ENCODE results near the gene MAT2A.
A peak's percentile ranks its signal among the peaks of the same experiment; 100 is the strongest.
"Not testable (repeated sequence)": the region's sequence is repeated elsewhere in the genome, so short reads cannot be mapped to it uniquely, and the experiment has no call there.

Gene MAT2A

DNA sequence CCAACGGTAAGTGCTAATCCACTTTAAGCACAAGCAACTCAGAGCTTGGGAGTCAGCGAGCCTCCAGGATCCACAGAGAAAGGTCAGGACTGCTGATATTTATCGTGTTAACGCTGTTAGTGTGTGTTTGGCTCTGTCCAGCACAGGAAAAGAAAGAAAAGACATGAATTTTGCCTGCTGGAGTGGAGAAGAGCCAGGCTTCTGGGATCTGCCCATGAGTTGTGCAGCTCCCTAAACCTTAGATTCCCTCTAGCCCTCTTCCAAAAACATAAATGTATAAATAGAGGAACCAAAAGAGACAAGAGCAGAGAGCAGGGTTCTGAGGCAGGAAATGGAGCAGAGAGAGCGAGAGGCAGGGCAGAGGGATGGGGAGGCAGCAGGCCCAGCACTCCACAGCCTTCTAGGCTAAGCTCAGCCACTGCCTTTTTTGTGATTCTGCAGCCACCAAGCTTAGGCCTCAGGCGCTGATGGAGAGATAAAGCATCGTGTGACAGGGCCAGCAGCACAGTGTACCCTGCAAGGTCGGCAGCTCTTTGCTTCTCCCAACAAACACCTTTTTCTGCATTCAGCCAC, 14.5 kb upstream of the MAT2A start:
- no peak for DNase-seq

DNA sequence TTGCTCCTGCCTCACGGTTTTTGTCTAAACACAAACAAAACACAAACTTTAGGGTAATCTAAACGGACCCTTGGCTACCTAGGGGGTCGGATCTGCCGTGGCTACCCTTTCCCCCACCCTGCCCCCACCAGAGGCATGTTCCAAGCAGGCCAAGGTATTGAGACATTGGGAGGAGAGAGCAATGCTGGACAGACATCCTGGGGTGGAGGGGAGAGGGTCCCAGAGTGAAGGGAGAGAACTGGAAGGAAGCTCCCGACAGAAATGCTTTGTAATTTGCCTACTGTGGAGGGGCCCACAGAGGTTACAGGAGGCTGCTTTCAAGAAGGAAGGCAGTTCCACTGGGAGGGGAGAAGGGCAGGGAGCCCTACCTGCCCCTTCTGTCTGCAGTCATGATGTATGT, 13.9 kb upstream of the MAT2A start:
- DNase-seq: no peak

DNA sequence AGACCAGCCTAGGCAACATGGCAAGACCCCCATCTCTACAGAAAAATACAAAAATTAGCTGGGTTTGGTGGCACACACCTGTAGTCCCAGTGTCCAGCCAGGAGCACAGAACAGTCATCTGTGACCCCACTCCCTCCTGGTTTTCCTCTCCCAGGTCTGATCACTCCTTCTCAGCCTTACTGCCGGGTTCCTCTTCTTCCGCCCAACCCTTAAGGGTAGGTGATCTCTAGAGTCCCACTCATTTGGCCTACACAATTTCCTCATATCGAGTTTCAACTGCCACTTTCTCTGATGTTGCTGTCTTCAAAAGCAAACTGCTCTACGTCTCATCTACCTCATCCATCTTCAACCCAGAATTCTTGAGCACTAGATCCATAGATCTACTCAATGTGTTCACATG, 13.4 kb upstream of the MAT2A start:
- no peak for DNase-seq

DNA sequence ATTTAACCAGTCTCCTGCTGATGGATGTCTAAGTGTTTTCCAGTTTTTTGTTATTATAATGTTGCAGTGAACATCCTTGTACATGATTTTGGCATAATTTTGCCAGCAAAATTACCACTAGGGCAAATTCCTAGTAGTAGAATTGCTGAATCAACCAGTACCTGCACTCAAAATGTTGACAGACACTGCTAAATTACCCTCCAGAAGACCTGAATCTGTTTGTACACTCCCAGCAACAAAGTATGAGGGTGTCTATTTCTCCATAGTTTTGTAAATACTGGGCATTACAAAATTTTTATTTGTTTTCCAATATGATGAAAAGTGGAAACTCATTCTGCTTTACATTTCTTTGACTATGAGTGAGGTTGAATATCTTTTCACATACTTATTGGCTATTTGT, 11.2 kb upstream of the MAT2A start:
- no peak for DNase-seq

- no peak for DNase-seq
Measured at GRCh38 chr2:85528355-85528754, 10.6 kb upstream of the MAT2A start.

DNA sequence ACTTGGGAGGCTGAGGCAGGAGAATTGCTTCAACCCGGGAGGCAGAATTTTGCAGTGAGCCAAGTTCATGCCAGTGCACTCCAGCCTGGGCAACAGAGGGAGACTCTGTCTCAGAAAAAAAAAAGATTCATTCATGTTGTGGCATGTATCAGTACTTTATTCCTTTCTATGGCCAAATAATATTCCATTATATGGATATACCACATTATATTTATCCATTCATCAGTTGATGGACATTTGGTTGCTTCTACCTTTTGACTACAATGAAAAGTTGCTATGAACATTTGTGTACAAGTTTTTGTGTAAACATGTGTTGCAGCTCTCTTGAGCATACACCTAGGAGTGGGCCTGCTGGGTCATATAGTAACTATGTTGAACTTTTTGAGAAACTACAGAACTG, 9.2 kb upstream of the MAT2A start:
- no peak for DNase-seq

DNA sequence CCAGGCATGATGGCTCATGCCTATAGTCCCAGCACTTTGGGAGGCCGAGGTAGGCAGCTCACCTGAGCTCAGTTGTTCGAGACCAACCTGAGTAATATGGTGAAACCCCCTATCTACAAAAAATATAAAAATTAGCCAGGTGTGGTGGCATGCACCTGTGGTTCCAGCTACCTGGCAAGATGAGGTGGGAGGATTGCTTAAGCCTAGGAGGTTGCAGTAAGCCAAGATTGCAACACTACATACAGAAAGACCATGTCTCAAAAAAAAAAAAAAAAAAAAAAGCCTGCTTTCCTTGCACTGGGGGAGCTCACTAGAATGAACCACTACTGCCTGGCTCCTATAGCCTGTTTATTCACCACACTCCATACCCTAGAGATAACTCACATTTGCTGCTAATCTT, 7.4 kb upstream of the MAT2A start:
- no peak for DNase-seq

DNA sequence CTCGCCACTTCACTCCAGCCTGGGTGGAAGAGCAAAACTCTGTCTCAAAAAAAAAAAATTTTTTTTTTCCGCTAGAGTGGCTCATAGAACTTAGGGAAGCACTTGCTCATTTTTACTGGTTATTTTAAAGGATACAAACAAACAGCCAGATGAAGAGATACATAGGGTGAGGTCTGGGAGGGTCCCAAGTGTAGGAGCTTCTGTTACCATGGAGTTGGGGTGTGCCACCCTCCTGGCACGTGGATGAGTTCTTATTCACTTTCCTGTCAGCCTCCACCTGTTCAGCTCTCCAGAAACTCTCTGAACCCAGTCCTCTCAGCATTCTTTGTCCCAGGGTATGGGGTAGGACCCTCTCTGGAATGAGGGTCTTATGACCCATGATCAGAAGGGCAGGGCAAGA, 4.9 kb upstream of the MAT2A start:
- no peak for DNase-seq

DNA sequence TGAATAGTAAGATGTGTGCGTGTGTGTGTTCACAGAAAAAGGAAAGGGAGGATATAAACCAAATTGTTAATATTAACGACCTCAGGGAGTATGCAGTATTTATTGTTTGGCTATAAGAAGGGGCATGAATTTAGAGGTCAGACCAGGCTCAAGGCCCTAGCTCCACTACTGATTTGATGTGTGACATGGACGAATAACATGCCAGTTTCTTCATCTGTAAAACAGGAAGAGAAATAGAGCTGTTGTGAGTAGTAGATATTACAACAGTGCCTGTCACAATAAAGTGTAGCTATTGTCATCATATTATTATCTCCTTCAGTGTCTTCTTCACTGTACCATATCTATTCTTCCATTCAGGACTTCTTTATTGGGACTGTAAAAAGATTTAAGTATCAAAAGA, 4.1 kb upstream of the MAT2A start:
- DNase-seq: no peak

GRCh38 chr2:85536479-85536878, 2.5 kb upstream of the MAT2A start:
- no peak for DNase-seq

- peak; percentile 84 for DNase-seq
Measured at GRCh38 chr2:85537600-85538506, 1.1 kb upstream of the MAT2A start.

DNA sequence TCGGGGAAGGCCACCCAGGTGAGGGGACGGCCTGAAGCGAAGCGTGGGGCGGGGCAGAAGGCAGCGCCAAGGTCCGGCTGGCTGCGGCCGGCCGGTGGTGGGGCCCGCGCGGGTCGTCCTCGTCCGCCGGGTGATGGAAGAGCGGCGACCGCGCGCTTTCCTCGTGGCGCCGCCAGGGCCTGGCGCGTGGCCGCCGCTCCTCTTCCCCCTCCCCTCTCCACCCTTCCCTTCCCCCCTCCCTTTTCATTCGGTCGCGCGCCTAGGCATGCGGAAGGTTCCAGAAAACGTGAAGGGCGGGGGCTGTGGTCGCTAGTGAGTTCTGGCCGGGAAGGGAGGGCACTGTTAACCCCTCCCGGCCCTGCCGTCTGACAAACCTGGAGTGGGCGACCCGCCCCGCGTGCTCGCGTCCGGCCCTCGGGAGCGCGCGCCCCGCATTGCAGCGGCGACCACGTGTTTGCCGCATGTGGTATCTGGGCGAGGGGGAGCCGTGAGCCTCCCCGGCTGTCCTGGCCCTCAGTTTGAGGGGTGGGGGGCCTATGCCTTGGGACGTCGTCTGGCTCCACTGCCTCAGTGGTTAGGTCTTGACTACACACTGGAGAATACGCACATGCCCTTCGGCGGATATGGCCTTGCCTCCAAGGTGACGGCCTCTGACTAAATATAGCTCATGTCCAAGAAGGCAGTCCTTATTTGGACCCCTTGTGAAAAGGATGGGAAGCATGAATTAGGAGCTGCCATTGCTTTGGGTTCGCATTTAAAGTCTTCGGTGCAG, 579 bp downstream of the MAT2A start:
- DNase-seq: peak; percentile 93

- DNase-seq: no peak
Measured at GRCh38 chr2:85540133-85540648, 1.2 kb downstream of the MAT2A start.

DNA sequence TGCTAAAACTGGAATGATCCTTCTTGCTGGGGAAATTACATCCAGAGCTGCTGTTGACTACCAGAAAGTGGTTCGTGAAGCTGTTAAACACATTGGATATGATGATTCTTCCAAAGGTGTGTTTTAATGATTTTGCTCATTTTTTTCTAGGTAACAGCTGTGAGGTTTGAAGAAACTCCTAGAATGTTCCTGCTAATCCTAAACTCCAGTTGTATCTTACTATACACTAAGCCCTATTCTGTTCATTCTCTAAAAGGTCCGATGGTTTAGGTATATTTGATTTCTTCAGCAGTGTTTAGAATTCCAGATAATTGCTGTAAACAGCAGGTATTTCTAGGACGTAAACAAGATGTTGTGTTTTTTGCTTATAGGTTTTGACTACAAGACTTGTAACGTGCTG, 2.3 kb downstream of the MAT2A start:
- no peak for DNase-seq

DNA sequence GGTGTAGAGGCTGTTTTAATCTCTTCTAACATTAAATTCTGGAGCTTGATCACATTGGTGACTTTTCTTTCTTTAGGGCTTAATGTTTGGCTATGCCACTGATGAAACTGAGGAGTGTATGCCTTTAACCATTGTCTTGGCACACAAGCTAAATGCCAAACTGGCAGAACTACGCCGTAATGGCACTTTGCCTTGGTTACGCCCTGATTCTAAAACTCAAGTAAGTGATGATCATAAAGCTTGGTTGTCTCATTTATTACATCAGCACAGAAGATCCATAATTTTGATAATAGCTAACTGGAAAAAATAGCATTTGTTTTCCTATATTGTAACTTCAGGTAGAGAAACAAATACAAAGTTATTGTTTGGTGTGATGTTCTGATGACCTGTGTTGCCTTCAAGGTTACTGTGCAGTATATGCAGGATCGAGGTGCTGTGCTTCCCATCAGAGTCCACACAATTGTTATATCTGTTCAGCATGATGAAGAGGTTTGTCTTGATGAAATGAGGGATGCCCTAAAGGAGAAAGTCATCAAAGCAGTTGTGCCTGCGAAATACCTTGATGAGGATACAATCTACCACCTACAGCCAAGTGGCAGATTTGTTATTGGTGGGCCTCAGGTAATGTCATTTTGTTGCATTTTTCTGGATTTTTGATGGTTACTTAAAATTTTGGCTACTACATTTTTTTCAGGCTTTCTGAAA, 2.9 kb downstream of the MAT2A start:
- DNase-seq: no peak

DNA sequence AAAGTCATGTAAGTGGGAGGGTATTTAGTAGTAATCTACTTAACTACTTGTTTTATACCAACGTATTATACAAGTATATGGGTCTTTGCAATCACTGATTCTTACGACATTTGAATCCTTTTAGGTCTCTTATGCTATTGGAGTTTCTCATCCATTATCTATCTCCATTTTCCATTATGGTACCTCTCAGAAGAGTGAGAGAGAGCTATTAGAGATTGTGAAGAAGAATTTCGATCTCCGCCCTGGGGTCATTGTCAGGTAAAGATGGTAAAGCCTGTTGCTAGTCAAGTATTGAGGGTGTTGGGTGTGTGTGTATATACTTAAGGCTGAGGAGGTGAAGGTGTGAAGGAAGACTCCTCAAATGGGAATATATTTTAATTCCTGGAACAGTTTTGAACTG, 3.8 kb downstream of the MAT2A start:
- no peak for DNase-seq

DNA sequence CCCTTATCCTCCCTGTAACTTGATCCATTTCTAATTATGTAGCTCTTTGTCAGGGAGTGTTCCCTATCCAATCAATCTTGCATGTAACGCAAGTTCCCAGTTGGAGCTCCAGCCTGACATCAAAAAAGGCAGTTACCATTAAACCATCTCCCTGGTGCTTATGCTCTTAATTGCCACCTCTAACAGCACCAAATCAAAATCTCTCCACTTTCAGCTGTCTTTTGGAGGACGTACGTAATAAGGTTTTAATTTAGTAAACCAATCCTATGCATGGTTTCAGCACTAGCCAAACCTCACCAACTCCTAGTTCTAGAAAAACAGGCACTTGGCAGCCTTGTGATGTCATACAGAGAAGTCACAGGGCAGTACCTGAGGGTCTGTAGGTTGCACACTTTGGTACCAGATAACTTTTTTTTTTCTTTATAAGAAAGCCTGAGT, 5.3 kb downstream of the MAT2A start:
- not testable (repeated sequence) for DNase-seq

- not testable (repeated sequence) for DNase-seq
Measured at GRCh38 chr2:85544915-85545779, 6.2 kb downstream of the MAT2A start.

DNA sequence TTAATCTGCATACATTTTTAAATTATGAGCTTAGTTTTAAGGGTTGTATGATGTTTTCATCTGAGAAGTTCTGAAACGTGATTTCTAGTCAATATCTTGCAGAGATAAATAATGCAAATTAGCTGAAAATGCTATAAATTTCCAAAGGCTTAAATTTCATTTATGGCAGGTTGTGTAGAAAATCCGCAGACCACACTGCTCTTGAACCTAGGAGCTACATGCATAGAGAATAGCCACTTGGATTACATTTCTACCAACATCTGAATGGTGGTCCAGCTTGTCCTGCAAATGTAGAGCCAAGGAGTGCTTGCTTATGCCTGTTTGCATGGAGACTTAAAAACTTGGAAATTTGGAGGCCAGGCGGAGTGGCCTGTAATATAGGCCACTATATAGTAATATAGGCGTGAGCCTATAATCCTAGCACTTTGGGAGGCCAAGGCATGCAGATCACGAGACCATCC, 6.8 kb downstream of the MAT2A start:
- no peak for DNase-seq

DNA sequence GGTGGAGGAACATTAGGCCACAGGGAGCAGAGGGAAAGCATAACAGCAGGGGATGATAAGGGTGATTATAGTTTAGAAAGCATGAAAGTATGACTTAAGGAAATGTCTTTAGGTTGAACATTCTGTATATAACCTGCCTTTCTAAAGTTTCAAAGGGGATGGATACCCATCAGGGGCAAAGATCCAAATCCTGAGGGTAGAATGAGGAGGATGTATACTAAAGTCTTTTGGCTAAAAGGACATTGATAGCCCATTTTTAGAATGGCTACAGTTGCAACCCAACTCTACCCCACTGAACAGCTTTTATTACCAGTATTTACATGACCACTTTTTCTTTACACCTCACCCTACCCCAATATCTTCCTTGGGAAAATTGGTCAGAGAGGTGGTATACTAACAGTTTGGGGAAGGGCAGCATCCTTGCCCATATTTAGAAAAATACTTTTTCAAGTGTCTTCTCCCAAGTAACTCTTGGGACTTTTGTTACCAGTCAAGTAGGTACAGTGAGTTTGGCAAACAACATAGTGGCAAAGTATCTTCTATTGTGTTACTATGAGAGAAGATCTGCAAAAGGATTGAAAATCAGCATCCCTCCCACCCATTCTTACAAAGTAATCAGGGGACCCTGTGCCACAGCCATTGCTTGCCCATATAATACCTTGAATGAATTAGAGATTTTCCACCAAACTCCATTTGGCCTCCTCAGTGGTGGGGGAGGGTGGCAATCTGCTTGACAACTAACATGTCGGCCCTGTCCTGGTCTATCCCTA, 8.3 kb downstream of the MAT2A start:
- DNase-seq: no peak

Measured in activated CD8-positive, alpha-beta memory T cell treated with anti-CD3 and anti-CD28 coated beads for 24 hours (primary cell).